Smooth muscle cell (in vitro differentiated cells): ENCODE data around the gene CEP128. TPM values are rescaled to one million over a fixed set of nuclear protein-coding genes. Genes with fewer than 3 reads are reported as not detected.

ENCODE experiments used
- DNase-seq: peaks from one replicate; lab custom pipeline; 2025; ENCODE audit not compliant: unreplicated experiment; lab: John Stamatoyannopoulos, UW
- H2AFZ ChIP-seq: fragments of 200-600 bp; sonication (generic); 2 replicates; pipeline ENCODE4 v1.6.0; 2016; ENCODE audit warnings: antibody characterized with exemption, low read depth, mild to moderate bottlenecking
- H3F3A ChIP-seq: fragments of 200-600 bp; sonication (generic); 2 replicates; pipeline ENCODE4 v1.6.0; 2017; ENCODE audit warnings: antibody characterized with exemption, low read depth
- H3K27ac ChIP-seq: fragments of 200-600 bp; sonication (generic); 2 replicates; pipeline ENCODE4 v1.5.1; 2016; ENCODE audit warnings: low read depth, mild to moderate bottlenecking
- H3K27me3 ChIP-seq: fragments of 200-600 bp; sonication (generic); 2 replicates; pipeline ENCODE4 v1.6.1; 2016; ENCODE audit warnings: low read depth, mild to moderate bottlenecking
- H3K36me3 ChIP-seq: fragments of 200-600 bp; sonication (generic); 2 replicates; pipeline ENCODE4 v1.5.1; 2016; ENCODE audit warnings: low read depth
- H3K4me1 ChIP-seq: fragments of 200-600 bp; sonication (generic); 2 replicates; pipeline ENCODE4 v1.5.1; 2016; ENCODE audit warnings: low read depth
- H3K4me2 ChIP-seq: fragments of 200-600 bp; sonication (generic); 2 replicates; pipeline ENCODE4 v1.6.0; 2016; ENCODE audit warnings: mild to moderate bottlenecking
- H3K4me3 ChIP-seq: fragments of 200-600 bp; sonication (generic); 2 replicates; pipeline ENCODE4 v1.5.1; 2016; ENCODE audit warnings: mild to moderate bottlenecking
- H3K79me2 ChIP-seq: fragments of 200-600 bp; sonication (generic); 2 replicates; pipeline ENCODE4 v1.6.0; 2016; ENCODE audit warnings: low read depth, mild to moderate bottlenecking
- H3K9ac ChIP-seq: fragments of 200-600 bp; sonication (generic); 2 replicates; pipeline ENCODE4 v1.6.0; 2016; ENCODE audit warnings: low read depth
- H3K9me3 ChIP-seq: fragments of 200-600 bp; sonication (generic); replicated peaks from 2 replicates; pipeline ENCODE4 v1.5.1; 2016; ENCODE audit warnings: low read depth
- H4K20me1 ChIP-seq: fragments of 200-600 bp; sonication (generic); 2 replicates; pipeline ENCODE4 v1.6.0; 2016; ENCODE audit warnings: low read depth
- WGBS: methylation state at CpG from one replicate; pipeline ENCODE4 v1.1.7; 2016; ENCODE audit warnings: low lambda C conversion rate; 5-methylcytosine and 5-hydroxymethylcytosine counted together
- polyA plus RNA-seq: library from polyadenylated mRNA; unstranded; fragments of >200 nt; fragmentation: Nextera tagmentation; extraction: Ambion mirVana; gene quantifications from 2 replicates; pipeline ENCODE4 v1.2.1, GENCODE V29; 2016
- total RNA-seq: library from RNA; depleted of rRNA; stranded (reverse); fragments of >200 nt; gene quantifications from 2 replicates; pipeline ENCODE4 v1.2.3, GENCODE V29; 2014
- TF ChIP-seq, protein P1 (sequence below): fragments of 200-600 bp; sonication (generic); IDR thresholded peaks from 2 replicates; pipeline ENCODE4 v1.5.1; 2017; ENCODE audit warnings: borderline replicate concordance, mild to moderate bottlenecking, antibody characterized with exemption; ENCODE audit not compliant: insufficient read depth, poor library complexity, severe bottlenecking

Gene CEP128
- total and polyA plus RNA-seq, 2 experiments from 2014 or later: 2.7 to 4.4 TPM

DNA sequence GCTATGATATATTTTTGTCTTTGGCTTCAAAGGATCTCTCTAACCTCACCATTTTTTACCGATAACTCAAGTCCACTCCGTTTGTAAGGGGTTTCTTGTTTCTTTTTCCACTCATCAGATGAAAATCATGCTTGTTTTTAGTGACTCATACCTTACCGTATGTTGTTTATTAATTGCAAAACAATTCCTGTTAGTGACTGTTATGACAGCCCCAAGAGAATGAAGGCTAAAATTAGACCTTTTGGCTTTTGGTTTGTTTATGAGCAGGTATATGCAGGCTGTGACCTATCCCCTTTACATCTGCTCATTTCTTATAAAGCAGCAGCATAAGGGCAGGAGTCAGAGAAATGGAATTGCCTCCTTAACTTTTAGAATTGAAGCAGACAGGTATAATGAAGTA is 319.8 kb downstream of the CEP128 start:
- Histone ChIP-seq H3K27ac (peak overlapping the region; percentile 7), H4K20me1 (no peaks in the 10 kb centered on the region), H3K27me3 (no peaks in the 10 kb centered on the region), H3K4me3 (no peak overlapping the region), H3K9me3 (no peaks in the 10 kb centered on the region), H3K4me2 (no peak overlapping the region), H2AFZ (no peak overlapping the region), H3F3A (no peaks in the 10 kb centered on the region), H3K79me2 (no peaks in the 10 kb centered on the region), H3K36me3 (no peaks in the 10 kb centered on the region), H3K9ac (no peak overlapping the region), H3K4me1 (no peaks in the 10 kb centered on the region)
- TF ChIP-seq, protein P1, sequence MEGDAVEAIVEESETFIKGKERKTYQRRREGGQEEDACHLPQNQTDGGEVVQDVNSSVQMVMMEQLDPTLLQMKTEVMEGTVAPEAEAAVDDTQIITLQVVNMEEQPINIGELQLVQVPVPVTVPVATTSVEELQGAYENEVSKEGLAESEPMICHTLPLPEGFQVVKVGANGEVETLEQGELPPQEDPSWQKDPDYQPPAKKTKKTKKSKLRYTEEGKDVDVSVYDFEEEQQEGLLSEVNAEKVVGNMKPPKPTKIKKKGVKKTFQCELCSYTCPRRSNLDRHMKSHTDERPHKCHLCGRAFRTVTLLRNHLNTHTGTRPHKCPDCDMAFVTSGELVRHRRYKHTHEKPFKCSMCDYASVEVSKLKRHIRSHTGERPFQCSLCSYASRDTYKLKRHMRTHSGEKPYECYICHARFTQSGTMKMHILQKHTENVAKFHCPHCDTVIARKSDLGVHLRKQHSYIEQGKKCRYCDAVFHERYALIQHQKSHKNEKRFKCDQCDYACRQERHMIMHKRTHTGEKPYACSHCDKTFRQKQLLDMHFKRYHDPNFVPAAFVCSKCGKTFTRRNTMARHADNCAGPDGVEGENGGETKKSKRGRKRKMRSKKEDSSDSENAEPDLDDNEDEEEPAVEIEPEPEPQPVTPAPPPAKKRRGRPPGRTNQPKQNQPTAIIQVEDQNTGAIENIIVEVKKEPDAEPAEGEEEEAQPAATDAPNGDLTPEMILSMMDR: no peak
- DNase-seq: no peak
- 64% methylated on average over 3 of the region's 3 CpGs for WGBS

DNA sequence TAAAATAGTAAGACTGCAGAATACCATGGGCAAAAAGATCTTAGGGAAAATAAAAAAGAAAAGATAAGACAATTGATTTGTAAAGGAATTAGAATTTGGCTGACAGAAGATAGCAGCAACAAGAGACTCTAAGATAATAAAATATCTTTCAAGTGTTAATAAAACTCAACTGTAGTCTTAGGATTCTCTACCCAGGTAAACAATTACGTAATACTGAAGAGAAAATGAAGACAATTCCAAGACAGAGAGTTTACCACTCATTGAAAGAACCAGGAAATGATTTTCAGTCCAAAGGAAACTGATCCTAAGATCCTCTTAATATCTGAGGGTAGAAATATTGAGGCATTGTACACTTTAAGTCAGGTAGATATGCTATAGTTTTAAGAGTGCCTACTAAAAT is 321.1 kb downstream of the CEP128 start:
- TF ChIP-seq, protein P1: no peak
- no peaks in the 10 kb centered on the region for H3K36me3 ChIP-seq
- no peaks in the 10 kb centered on the region for H4K20me1 ChIP-seq
- H3K4me1 ChIP-seq: no peaks in the 10 kb centered on the region
- H3K79me2 ChIP-seq: no peaks in the 10 kb centered on the region
- H3K4me3 ChIP-seq: no peak overlapping the region
- H3K4me2 ChIP-seq: no peak overlapping the region
- H3F3A ChIP-seq: no peaks in the 10 kb centered on the region
- no peak overlapping the region for H2AFZ ChIP-seq
- H3K27ac ChIP-seq: no peak overlapping the region
- no peak for DNase-seq
- no peak overlapping the region for H3K9ac ChIP-seq
- H3K27me3 ChIP-seq: no peaks in the 10 kb centered on the region
- no peaks in the 10 kb centered on the region for H3K9me3 ChIP-seq
- 100% methylated on average over 1 of the region's 1 CpG for WGBS

DNA sequence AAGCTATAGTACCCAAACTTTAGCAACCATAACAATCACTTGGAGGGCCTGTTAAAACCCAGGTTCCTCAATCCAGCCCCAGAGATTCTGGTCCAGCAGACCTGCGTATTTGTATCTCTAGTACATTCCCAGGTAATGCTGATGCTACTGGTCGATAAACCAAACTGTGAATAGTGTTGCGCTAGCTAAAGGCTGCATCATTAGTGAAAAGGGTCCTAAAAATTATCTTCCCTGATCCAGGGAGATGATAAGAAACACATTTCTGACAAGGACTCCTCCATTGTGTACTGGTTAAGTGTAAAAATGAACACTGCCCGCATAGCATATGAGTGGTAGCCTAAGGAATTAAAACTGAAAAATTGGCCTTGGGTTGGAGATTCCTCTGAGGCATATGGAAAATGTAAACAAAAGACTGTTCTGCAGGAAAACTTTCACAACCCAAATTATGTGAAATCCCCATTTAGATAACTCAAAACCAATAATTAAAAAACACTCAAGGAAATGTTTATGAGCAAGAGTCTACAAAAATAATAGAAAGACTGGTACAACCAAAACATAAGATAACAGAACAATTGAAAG is 322.7 kb downstream of the CEP128 start:
- Histone ChIP-seq H3K9me3 (no peaks in the 10 kb centered on the region), H3F3A (no peaks in the 10 kb centered on the region), H3K4me3 (no peak overlapping the region), H3K27ac (no peak overlapping the region), H3K36me3 (no peaks in the 10 kb centered on the region), H2AFZ (no peak overlapping the region), H4K20me1 (no peaks in the 10 kb centered on the region), H3K4me1 (no peaks in the 10 kb centered on the region), H3K27me3 (no peaks in the 10 kb centered on the region), H3K79me2 (no peaks in the 10 kb centered on the region), H3K4me2 (no peak overlapping the region), H3K9ac (no peak overlapping the region)
- TF ChIP-seq, protein P1: no peak
- 78% methylated on average over 4 of the region's 4 CpGs for WGBS
- no peak for DNase-seq

DNA sequence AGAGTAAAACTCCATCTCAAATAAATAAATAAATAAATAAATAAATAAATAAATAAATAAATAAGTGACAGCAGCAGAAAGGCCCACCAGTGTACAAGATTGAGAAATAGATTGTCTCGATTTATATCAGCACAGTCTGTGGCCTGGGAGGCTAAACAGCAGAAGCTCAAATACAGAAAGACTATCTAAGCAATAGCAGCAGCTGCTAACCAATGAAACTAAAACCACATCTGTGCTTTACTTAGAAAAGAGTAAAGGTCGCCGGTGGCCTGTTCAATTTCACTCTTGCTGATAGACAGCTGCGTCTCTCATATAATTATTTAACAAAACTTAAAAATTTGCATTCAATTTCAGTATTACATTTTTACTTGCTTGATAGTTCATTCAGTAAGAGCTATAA is 325.7 kb downstream of the CEP128 start:
- no peaks in the 10 kb centered on the region for H3K4me1 ChIP-seq
- no peak overlapping the region for H2AFZ ChIP-seq
- no peak overlapping the region for H3K4me3 ChIP-seq
- H3K27ac ChIP-seq: no peak overlapping the region
- WGBS: 84% methylated on average over 4 of the region's 4 CpGs
- TF ChIP-seq, protein P1: no peak
- no peaks in the 10 kb centered on the region for H3K36me3 ChIP-seq
- H4K20me1 ChIP-seq: no peaks in the 10 kb centered on the region
- no peak for DNase-seq
- H3K27me3 ChIP-seq: no peaks in the 10 kb centered on the region
- H3K9ac ChIP-seq: no peak overlapping the region
- no peaks in the 10 kb centered on the region for H3K9me3 ChIP-seq
- no peaks in the 10 kb centered on the region for H3K79me2 ChIP-seq
- H3K4me2 ChIP-seq: no peak overlapping the region
- H3F3A ChIP-seq: no peaks in the 10 kb centered on the region
